GM10248 (cell line): Measurements from ENCODE around the gene DPPA3.
"Not testable (repeated sequence)": the region's sequence is repeated elsewhere in the genome, so short reads cannot be mapped to it uniquely, and the experiment has no call there.

Experiments used
- CTCF ChIA-PET: fragments of 300-600 bp; sonication (Branson Sonifier 250); formaldehyde crosslinking; extraction: SDS; loops from one replicate; lab custom pipeline; 2021; ENCODE audit warnings: antibody characterized with exemption; lab: Yijun Ruan, JAX
- POLR2A ChIA-PET: fragments of 350-650 bp; sonication (Branson Sonifier 250); formaldehyde crosslinking; extraction: SDS; loops from one replicate; lab custom pipeline; 2020; ENCODE audit warnings: antibody characterized with exemption; lab: Yijun Ruan, JAX
- DNase-seq: peaks from one replicate; pipeline ENCODE4 v3.0.0; 2012; ENCODE audit errors: extremely low spot score
- TF ChIP-seq, protein P1 (sequence below): IDR thresholded peaks from 2 replicates; pipeline ENCODE4 v1.5.1; 2012; ENCODE audit warnings: mild to moderate bottlenecking, low read depth; ENCODE audit errors: extremely low read depth, missing control alignments, control extremely low read depth

The DPPA3 gene

DNA sequence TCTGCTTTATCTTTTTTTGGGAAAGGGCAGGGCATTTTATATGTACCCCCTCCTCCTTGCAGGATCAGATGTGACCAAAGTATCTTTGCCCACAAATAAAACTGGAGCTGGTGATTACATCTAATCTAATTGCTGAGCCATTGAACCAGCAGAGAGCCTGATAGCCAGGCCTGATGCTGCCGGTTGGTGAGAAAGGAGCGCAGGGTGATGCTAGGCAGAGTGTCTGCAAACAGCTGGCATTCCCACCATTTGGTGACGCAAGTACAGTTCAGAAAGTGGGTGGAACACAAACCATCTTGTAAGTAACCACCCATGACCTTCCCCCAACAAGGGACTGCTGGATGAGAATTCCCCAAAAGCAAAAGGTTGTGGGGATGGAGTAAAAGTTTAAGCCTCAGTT, 12.7 kb downstream of the DPPA3 start:
- ChIA-PET CTCF (no interaction called here), POLR2A (no interaction called here)
- TF ChIP-seq, protein P1, sequence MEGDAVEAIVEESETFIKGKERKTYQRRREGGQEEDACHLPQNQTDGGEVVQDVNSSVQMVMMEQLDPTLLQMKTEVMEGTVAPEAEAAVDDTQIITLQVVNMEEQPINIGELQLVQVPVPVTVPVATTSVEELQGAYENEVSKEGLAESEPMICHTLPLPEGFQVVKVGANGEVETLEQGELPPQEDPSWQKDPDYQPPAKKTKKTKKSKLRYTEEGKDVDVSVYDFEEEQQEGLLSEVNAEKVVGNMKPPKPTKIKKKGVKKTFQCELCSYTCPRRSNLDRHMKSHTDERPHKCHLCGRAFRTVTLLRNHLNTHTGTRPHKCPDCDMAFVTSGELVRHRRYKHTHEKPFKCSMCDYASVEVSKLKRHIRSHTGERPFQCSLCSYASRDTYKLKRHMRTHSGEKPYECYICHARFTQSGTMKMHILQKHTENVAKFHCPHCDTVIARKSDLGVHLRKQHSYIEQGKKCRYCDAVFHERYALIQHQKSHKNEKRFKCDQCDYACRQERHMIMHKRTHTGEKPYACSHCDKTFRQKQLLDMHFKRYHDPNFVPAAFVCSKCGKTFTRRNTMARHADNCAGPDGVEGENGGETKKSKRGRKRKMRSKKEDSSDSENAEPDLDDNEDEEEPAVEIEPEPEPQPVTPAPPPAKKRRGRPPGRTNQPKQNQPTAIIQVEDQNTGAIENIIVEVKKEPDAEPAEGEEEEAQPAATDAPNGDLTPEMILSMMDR, result no peak
- no peak for DNase-seq

DNA sequence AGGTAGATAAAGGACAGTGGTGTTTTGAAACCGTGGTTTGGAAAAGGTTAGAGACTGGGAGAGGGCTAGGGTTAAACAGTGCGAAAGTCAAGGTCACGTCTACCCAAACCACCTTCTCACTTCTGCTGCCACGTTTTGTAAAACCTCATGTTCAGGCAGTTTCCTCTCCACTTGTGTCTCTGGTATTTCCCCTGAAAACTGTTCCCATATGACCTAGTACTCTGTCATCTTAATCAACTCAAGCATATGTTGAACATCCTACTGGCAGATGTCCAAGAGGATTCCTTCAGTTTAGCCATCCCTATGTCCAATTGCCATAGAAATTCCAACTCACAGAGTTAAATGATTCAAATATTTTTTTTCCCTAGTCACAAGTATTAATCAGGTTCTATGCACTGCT, 18.5 kb downstream of the DPPA3 start:
- CTCF ChIA-PET, result no interaction called here
- POLR2A ChIA-PET, result no interaction called here
- TF ChIP-seq, protein P1, result no peak
- DNase-seq, result no peak

DNA sequence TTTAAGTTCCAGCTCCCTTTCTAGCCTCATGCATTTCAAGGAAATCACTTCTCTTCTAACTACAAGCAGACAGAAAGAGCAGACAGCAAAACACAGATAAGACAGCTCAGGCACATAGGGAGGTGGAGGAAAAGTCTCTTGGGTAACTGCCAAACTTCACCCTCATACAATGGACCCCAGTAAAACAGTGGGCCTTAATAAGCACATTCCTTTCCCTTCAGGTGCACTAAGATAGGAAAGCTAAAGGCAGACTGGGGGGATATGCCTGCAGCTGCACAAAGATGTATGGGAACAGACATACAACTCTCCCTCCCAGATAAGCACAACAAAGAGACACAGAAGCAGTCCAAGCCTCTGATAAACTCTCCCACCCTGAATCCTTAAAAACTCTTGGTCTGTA, 19.8 kb downstream of the DPPA3 start:
- CTCF ChIA-PET, DNase-seq, POLR2A ChIA-PET: not testable (repeated sequence)

DNA sequence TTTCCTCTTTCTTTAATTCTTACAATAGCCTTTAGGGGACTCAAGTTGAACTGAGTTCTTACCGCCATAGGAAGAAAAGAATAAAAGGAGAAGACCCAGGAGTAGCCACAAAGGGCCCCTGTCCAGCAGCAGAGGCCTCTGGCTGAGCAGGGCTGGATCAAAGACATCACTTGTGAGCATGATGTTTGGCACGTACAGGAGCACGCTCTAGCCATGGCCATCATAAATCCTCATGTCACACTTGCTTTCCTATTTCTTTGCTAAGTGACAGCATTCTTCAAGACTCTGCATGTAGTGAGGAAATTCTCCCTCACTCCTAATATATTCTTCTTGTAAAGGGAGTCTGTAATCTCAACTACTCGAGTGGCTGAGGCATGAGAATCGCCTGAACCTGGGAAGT, 20.3 kb downstream of the DPPA3 start:
- TF ChIP-seq, protein P1, result no peak
- CTCF ChIA-PET, result no interaction called here
- POLR2A ChIA-PET, result no interaction called here
- DNase-seq, result no peak

DNA sequence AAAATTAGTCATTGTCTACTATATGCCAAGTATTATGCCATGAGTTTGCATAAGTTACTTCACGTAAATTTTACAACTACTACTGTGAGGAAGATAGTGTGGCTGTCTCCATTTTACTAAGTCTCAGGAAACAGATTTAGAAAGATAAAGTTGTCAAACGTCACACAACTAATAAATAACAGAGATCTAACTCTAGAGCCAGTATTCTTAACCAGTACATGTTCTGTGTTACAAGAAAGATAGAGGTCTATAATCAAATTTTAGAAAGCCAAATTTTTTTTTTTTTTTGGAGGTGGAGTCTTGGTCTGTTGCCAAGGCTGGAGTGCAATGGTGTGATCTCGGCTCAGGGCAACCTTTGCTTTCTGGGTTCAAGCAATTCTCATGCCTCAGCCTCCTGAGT, 21.8 kb downstream of the DPPA3 start:
- POLR2A ChIA-PET, result no interaction called here
- CTCF ChIA-PET, result no interaction called here
- no peak for DNase-seq
- TF ChIP-seq, protein P1, result no peak

DNA sequence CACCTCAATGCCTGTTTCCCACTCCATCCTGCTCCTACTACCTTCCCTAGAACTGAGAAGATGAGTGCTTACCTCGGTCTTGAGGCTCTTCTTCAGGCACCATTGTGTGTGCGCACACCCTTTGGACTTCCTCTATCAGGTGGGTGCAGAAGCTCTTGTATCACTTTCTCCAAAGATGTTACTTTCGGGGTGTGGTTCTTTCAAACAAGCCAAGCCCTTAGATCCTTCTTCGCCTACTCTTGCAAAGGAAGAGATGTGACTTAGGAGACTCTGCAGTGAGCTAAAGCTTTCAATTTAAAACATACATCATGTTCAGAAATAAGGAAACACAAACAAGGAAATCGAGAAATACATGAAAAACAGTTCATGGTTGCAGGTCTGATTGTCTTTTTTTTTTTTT, 36.0 kb downstream of the DPPA3 start, which contains the start of gene CLEC4C:
CLEC4C (minus strand) TSS at position 130 of the 400 bp plus-strand sequence; CDS start at position 103, 27 bp downstream.
- ChIA-PET POLR2A (interaction anchor here (0.7 kb wide), 1 partner anchor 19 kb away, joined by 9 read pairs; no protein-coding TSS in a partner anchor), CTCF (no interaction called here)
- DNase-seq, result no peak
- TF ChIP-seq, protein P1, result no peak

DNA sequence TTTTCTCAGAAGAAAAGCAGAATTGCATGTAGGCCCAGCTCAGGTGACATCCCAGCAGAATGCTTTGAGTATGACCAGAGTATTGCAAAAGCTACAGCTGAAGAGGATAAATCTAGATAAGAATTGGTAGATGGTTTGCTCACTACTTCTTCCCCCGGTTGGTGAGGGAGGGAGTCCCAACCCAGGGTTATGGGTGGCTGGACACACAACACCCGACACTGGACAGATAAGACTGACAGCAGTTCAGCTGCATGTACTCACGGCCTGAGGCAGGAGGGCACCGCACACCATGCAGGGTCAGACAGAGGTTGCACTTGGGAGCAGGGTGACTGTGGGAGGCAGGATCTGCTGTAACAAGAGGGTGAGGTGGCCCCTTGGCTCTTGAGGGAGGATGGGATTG, 37.6 kb downstream of the DPPA3 start:
- DNase-seq, result no peak
- POLR2A ChIA-PET, result no interaction called here
- TF ChIP-seq, protein P1, result no peak
- CTCF ChIA-PET, result no interaction called here
